ENCODE measurements around the gene SKP1.

Gene SKP1

DNA sequence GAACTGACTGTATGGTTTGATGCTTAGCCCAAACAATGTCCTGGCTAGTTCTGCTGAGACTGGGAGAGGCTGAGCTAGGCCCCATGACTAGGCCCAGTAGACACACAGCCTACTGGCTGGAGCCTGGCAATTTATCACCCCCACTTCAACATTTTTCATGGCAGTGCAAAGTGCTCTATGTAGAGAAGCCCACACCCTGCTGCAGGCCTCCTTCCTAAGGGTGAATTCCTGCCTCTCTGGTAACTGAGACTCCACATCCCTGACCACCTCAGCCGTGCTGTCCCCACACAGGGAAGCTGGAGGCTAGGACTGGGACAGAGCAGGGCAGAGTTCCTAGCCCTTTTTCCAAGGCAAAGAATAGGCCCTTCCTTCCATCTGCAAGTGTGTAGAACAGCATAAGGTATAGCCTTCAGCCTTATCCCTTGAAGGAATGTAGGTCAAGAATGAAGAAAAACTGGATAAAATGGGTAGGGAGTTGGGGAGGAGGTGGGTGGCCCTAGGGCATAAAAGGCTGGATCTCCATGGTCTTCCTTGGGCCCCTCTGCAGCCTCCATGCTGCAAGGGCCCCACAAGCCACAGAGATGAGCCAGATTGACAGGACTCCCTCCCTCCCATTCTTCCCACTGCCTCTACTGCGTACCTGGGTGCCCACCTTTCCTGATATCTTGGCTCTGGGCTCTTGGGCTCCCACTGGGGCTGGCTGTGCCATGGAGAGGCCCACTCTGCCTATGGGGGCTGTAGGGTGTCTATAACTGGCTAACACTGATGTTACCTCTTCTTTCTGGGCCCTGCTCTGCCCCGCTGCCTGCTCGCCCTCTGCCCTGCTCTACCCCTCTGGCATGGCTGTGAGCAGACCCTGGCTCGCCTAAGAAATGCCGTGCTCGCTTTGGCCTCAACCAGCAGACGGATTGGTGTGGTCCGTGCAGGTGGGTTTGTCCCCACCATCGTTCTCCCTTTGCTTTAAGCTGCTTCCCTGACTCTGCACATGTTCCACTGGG is 32.5 kb downstream of the SKP1 start:
- no peak for DNase-seq (ENCODE audit: low spot score)
- TF ChIP-seq, protein P1, sequence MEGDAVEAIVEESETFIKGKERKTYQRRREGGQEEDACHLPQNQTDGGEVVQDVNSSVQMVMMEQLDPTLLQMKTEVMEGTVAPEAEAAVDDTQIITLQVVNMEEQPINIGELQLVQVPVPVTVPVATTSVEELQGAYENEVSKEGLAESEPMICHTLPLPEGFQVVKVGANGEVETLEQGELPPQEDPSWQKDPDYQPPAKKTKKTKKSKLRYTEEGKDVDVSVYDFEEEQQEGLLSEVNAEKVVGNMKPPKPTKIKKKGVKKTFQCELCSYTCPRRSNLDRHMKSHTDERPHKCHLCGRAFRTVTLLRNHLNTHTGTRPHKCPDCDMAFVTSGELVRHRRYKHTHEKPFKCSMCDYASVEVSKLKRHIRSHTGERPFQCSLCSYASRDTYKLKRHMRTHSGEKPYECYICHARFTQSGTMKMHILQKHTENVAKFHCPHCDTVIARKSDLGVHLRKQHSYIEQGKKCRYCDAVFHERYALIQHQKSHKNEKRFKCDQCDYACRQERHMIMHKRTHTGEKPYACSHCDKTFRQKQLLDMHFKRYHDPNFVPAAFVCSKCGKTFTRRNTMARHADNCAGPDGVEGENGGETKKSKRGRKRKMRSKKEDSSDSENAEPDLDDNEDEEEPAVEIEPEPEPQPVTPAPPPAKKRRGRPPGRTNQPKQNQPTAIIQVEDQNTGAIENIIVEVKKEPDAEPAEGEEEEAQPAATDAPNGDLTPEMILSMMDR (IDR thresholded peaks at IDR 0.05; ENCODE audit: borderline replicate concordance, control extremely low read depth, extremely low read depth, insufficient read depth, missing control alignments), result no peak
- in situ Hi-C loops (cut with MboI; ENCODE audit: low sequenced_read_pairs, unreplicated experiment), result no loop called here

DNA sequence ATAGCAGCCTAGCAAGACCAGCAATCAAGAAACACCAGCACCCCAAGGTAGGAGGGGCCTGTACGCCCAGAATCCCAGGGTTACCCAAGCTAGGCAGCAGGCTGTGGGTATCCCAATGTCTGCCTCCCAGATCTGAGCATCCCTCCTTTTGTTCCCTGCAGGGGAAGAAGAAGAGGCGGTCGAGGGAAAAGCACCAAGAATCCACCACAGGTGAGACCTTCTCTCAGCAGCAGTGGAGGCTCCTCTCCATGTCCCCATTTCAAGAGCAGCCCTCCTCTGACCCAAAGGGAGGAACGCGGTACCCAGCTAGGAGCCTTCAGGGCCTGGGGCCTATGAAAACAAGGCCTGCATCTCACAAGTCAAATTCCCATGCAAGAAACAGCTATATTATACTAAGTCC is 33.3 kb downstream of the SKP1 start:
- TF ChIP-seq, protein P1 (IDR thresholded peaks at IDR 0.05; ENCODE audit: borderline replicate concordance, control extremely low read depth, extremely low read depth, insufficient read depth, missing control alignments), result no peak
- in situ Hi-C loops (cut with MboI; ENCODE audit: low sequenced_read_pairs, unreplicated experiment), result no loop called here
- DNase-seq (ENCODE audit: low spot score), result no peak

GRCh38 chr5:134142806-134143205 is 33.9 kb downstream of the SKP1 start:
- TF ChIP-seq, protein P1 (IDR thresholded peaks at IDR 0.05; ENCODE audit: borderline replicate concordance, control extremely low read depth, extremely low read depth, insufficient read depth, missing control alignments), result no peak
- in situ Hi-C loops (cut with MboI; ENCODE audit: low sequenced_read_pairs, unreplicated experiment), result no loop called here
- DNase-seq (ENCODE audit: low spot score), result no peak

DNA sequence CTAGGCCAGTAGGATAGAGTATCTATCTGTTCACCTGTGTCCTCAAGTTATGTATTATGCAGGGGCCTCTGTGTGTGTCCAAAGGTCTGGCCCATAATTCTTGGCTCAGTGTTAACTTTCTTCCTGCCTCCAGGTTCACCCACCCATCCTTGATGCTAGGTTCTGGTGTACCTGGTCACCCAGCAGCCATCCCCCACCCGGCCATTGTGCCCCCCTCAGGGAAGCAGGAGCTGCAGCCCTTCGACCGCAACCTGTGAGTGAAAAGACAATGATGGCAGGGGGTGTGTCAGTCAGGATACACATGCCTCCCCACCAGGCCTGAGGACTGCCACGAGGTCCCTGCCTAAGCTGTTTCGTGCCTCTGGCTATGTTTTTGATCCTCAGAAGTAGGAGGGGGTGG is 34.7 kb downstream of the SKP1 start:
- in situ Hi-C loops (cut with MboI; ENCODE audit: low sequenced_read_pairs, unreplicated experiment), result no loop called here
- no peak for DNase-seq (ENCODE audit: low spot score)
- TF ChIP-seq, protein P1 (IDR thresholded peaks at IDR 0.05; ENCODE audit: borderline replicate concordance, control extremely low read depth, extremely low read depth, insufficient read depth, missing control alignments), result no peak

DNA sequence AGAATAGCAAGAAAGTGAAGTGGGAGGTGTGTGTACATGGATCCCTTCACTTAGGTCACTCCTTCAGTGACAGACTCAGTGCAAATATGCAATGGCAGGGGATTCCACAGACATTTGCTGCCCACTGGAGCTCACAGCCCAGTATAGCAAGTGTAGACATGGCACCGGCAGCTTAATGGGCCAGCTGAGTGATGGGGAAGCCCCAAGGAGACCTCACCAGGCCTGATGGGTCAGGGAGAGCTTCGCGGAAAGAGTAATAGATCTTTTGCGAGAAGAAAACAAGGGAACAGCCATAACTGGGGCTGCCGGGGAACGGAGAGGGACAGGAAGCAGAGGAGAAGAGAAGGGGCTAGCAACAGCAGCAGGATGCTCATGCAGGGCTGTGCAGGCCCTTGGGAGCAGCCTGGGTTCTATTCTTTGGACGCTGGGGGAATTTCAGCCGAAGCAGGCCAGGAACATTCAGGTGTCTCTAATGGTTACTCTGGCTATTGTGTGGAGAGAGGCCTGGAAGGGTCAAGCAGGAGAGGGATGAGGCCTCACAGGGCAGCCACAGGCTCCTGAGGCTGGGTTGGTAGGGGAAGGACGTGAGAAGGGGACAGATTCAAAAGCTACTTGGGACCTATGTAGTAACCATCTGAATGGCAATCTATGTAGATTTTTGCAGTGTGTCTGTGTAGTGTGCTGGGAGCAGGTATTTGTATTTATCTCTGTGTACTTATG is 35.3 kb downstream of the SKP1 start:
- TF ChIP-seq, protein P1 (IDR thresholded peaks at IDR 0.05; ENCODE audit: borderline replicate concordance, control extremely low read depth, extremely low read depth, insufficient read depth, missing control alignments), result no peak
- in situ Hi-C loops (cut with MboI; ENCODE audit: low sequenced_read_pairs, unreplicated experiment), result no loop called here
- DNase-seq (ENCODE audit: low spot score), result no peak

DNA sequence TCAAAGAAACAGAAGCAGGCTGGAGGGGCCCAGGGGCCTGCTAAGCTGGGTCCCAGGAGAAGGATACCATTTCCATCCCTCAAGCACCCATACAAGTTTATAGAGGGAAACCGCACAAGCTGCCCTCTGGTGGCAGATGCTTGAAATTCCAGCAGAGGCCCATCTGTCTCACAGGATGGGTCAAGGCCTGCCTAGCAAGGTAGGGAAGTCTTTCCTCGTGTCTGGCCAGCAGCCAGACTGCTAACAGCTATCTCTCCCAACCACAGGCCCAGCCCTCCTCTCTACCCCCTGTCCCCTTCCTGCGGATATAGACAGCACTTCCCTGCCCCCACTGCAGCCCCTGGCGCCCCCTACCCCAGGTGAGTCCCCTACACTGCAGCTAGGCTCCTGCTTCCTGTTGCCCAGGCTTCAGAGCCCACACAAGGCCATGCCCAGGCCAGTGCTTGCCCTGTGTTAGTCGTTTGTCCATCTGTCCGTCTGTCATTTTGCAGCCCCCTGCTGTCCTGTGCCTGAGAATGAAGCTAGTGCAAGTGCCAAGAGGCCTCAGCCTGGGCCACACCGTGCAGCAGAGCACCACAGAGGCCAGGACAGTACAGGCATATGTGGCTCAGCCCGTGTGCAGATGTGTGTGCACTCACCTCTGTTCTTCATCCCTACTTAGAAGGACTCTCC is 36.1 kb downstream of the SKP1 start:
- in situ Hi-C loops (cut with MboI; ENCODE audit: low sequenced_read_pairs, unreplicated experiment), result no loop called here
- peak; percentile 76 for DNase-seq (ENCODE audit: low spot score)
- TF ChIP-seq, protein P1 (IDR thresholded peaks at IDR 0.05; ENCODE audit: borderline replicate concordance, control extremely low read depth, extremely low read depth, insufficient read depth, missing control alignments), result peak; percentile 64

Measured in GM13976 (cell line).